ENCODE data around the gene MUC4.

GRCh38 chr3:195764961-195765706 lies 46.6 kb downstream of the MUC4 start:
- TF ChIP-seq CTCF (IDR thresholded peaks at IDR 0.05) (no peak), EP300 (IDR thresholded peaks at IDR 0.05) (no peak)

All from upper lobe of left lung (tissue), 4 donors.